ENCODE data around the gene NMT2.
A peak's percentile ranks its signal among the peaks of the same experiment; 100 is the strongest.
"Not testable (repeated sequence)": the region's sequence is repeated elsewhere in the genome, so short reads cannot be mapped to it uniquely, and the experiment has no call there.

The NMT2 gene

GRCh38 chr10:15168291-15168785, at the start of gene NMT2:
Gene NMT2, minus strand, starts transcription at chr10:15168693. Its CDS starts 81 bp downstream, at chr10:15168612.
- peak; percentile 45 to 89 for DNase-seq

- no peak for DNase-seq
Measured at GRCh38 chr10:15216700-15217099, 48.2 kb upstream of the NMT2 start.

GRCh38 chr10:15214237-15214636, 45.7 kb upstream of the NMT2 start:
- DNase-seq: no peak

GRCh38 chr10:15213461-15213861, 45.0 kb upstream of the NMT2 start:
- no peak for DNase-seq

GRCh38 chr10:15211464-15211979, 43.0 kb upstream of the NMT2 start:
- DNase-seq: no peak

- no peak for DNase-seq
Measured at GRCh38 chr10:15210521-15210920, 42.0 kb upstream of the NMT2 start.

GRCh38 chr10:15209827-15210509, 41.5 kb upstream of the NMT2 start:
- DNase-seq: peak; percentile 38 to 87

GRCh38 chr10:15208221-15208620, 39.7 kb upstream of the NMT2 start:
- DNase-seq: no peak

- not testable (repeated sequence) for DNase-seq
Measured at GRCh38 chr10:15207410-15207809, 38.9 kb upstream of the NMT2 start.

GRCh38 chr10:15202639-15203038, 34.1 kb upstream of the NMT2 start:
- no peak for DNase-seq

- DNase-seq: not testable (repeated sequence)
Measured at GRCh38 chr10:15202301-15202621, 33.8 kb upstream of the NMT2 start.

- no peak for DNase-seq
Measured at GRCh38 chr10:15201589-15202300, 33.3 kb upstream of the NMT2 start.

- no peak for DNase-seq
Measured at GRCh38 chr10:15200626-15201025, 32.1 kb upstream of the NMT2 start.

- no peak for DNase-seq
Measured at GRCh38 chr10:15197911-15198310, 29.4 kb upstream of the NMT2 start.

- DNase-seq: no peak
Measured at GRCh38 chr10:15197276-15197675, 28.8 kb upstream of the NMT2 start.

- DNase-seq: no peak
Measured at GRCh38 chr10:15196021-15196834, 27.7 kb upstream of the NMT2 start.

- DNase-seq: no peak
Measured at GRCh38 chr10:15189133-15189885, 20.8 kb upstream of the NMT2 start.

- DNase-seq: no peak
Measured at GRCh38 chr10:15188603-15189002, 20.1 kb upstream of the NMT2 start.

GRCh38 chr10:15183689-15184481, 15.4 kb upstream of the NMT2 start:
- DNase-seq: no peak

- DNase-seq: no peak
Measured at GRCh38 chr10:15182540-15183207, 14.2 kb upstream of the NMT2 start.

GRCh38 chr10:15181576-15182156, 13.2 kb upstream of the NMT2 start:
- DNase-seq: no peak
